ENCODE measurements around the gene EML5. TPM values are rescaled to one million over a fixed set of nuclear protein-coding genes. Genes with fewer than 3 reads are reported as not detected.

Gene EML5
- total RNA-seq, 4 donors from 2014 or later, result 0.82 to 1.6 (median 1.3) TPM

DNA sequence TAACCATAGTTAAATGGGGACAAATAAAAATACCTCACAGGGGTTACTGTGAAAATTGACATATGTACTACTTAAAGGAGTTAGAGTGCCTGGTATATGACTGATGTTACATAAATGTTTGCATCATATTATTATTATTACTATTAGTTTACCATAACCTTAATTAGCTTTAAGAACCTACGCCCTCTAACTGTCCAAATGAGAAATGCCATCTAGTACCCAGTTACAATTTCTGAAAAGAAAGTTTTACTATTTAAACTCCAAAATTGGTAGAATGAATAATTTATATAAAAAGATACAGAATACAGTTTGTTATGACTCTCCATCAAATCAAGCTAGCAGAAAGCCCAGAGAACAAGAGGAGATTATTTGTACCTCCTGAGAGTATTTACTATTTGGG is 42.3 kb downstream of the EML5 start:
- WGBS, 2 donors, result 79 to 91% methylated on average over 1 of the region's 1 CpG
- Histone ChIP-seq H3K4me3 (no peak overlapping the region), H3K9me3 (no peaks in the 10 kb centered on the region), H3K27ac (no peak overlapping the region), H3K27me3 (no peaks in the 10 kb centered on the region), H3K4me1 (peaks cover 0 to 31% (median 0%) of the 10 kb centered on the region in 3 donors), H3K36me3 (no peaks in the 10 kb centered on the region)
- TF ChIP-seq, protein P1, sequence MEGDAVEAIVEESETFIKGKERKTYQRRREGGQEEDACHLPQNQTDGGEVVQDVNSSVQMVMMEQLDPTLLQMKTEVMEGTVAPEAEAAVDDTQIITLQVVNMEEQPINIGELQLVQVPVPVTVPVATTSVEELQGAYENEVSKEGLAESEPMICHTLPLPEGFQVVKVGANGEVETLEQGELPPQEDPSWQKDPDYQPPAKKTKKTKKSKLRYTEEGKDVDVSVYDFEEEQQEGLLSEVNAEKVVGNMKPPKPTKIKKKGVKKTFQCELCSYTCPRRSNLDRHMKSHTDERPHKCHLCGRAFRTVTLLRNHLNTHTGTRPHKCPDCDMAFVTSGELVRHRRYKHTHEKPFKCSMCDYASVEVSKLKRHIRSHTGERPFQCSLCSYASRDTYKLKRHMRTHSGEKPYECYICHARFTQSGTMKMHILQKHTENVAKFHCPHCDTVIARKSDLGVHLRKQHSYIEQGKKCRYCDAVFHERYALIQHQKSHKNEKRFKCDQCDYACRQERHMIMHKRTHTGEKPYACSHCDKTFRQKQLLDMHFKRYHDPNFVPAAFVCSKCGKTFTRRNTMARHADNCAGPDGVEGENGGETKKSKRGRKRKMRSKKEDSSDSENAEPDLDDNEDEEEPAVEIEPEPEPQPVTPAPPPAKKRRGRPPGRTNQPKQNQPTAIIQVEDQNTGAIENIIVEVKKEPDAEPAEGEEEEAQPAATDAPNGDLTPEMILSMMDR (IDR thresholded peaks at IDR 0.05), result no peak
- no peak for TF ChIP-seq POLR2A (IDR thresholded peaks at IDR 0.05)
- intact Hi-C loops (cut with DNase I), result no loop called here
- DNase-seq, result no peak

DNA sequence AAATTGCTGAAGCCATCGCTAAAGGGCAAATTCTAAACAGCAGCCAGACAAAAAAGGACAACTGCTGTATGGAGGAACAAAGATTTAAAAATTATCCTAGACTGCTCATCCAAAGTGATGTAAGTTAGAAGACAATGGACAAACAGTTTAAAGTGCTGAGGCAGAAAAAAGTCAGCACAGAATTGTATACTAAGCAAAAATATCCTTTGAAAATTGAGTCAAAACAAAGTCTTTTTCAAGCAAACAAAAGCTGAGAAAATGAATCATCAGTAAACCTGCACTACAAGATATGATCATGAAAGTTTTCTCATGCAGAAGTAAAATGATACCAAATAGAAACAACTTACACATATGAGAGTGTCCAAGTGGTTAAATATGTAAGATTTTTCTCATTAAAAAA is 43.6 kb downstream of the EML5 start:
- WGBS, 2 donors, result 36 to 40% methylated on average over 1 of the region's 1 CpG
- Histone ChIP-seq H3K27me3 (no peaks in the 10 kb centered on the region), H3K36me3 (no peaks in the 10 kb centered on the region), H3K9me3 (no peaks in the 10 kb centered on the region), H3K4me1 (peaks cover 0 to 31% (median 0%) of the 10 kb centered on the region in 3 donors), H3K27ac (peak overlapping the region in 1 of 4 donors; percentile 36), H3K4me3 (no peak overlapping the region)
- intact Hi-C loops (cut with DNase I), result no loop called here
- no peak for DNase-seq
- TF ChIP-seq, protein P1 (IDR thresholded peaks at IDR 0.05), result no peak
- no peak for TF ChIP-seq POLR2A (IDR thresholded peaks at IDR 0.05)

DNA sequence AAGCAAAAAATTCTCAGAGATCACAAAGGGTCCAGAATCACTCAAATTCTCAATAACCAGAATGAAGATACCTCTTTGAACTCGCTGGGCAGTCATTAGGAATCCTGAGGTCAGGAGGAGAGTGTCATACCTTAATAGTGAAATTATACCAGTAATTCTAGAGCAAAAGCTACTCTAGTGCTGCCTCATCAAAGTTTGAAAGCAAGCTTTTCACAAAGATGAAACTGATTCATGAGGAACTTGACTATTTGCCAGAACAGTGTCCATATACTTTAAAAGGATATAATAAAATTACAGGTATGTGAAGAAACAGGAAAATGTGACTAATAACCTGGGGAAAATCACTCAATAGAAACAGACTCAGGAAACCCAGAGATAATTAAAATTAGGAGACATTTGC is 44.5 kb downstream of the EML5 start:
- no peaks in the 10 kb centered on the region for H3K27me3 ChIP-seq
- TF ChIP-seq POLR2A (IDR thresholded peaks at IDR 0.05), result no peak
- TF ChIP-seq, protein P1 (IDR thresholded peaks at IDR 0.05), result no peak
- no peaks in the 10 kb centered on the region for H3K9me3 ChIP-seq
- H3K36me3 ChIP-seq, result no peaks in the 10 kb centered on the region
- WGBS, 2 donors, result 71 to 80% methylated on average over 1 of the region's 1 CpG
- H3K4me3 ChIP-seq, result no peak overlapping the region
- no peak for DNase-seq
- peaks cover 0 to 31% (median 0%) of the 10 kb centered on the region in 3 donors for H3K4me1 ChIP-seq
- intact Hi-C loops (cut with DNase I), result no loop called here
- peak overlapping the region in 1 of 4 donors; percentile 36 for H3K27ac ChIP-seq

DNA sequence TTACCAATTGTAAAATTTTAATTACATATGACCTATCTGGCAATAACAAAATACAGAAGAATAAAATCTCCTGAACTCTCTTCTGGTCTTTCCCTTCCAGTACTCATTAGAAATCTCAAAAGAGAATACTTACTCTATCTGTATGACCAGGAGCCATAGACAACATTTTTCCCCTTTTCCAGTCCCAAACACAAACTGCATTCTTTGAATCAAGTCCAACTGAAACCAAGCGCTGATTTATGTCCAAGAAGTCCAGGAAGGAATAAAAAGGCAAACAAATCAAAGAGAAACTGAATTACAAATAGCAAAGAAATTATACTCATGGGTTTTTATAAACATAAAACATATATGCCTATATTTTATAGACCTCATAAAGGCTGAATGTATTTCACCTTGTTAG is 46.7 kb downstream of the EML5 start:
- Histone ChIP-seq H3K4me3 (no peak overlapping the region), H3K4me1 (peaks cover 0 to 30% (median 0%) of the 10 kb centered on the region in 3 donors), H3K27me3 (no peaks in the 10 kb centered on the region), H3K9me3 (no peaks in the 10 kb centered on the region), H3K27ac (no peak overlapping the region), H3K36me3 (no peaks in the 10 kb centered on the region)
- 53 to 57% methylated on average over 1 of the region's 1 CpG for whole genome bisulfite sequencing, 2 donors
- intact Hi-C loops (cut with DNase I), result no loop called here
- TF ChIP-seq POLR2A (IDR thresholded peaks at IDR 0.05), result no peak
- TF ChIP-seq, protein P1 (IDR thresholded peaks at IDR 0.05), result no peak
- DNase-seq, result no peak

DNA sequence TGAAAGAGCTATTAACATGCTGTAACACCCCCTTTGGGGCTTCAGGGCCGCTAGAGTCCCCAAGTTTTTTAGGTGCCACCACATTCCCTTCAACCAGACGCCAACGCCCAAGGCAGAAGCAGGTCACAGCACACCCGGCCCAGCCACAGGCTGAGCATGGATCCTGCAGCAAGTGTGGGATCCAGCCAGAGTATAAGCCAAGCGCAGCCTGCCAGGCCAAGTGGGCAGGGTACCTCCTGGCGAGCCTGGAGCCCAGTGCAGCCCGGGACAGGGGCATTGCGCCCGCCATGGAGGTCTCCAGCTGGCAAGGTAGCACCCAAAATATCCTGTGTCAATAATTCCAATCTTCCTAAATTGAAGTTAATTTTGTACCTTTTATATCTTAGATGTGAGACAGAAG is 55.5 kb downstream of the EML5 start:
- TF ChIP-seq POLR2A (IDR thresholded peaks at IDR 0.05), result no peak
- TF ChIP-seq, protein P1 (IDR thresholded peaks at IDR 0.05), result no peak
- Histone ChIP-seq H3K36me3 (no peaks in the 10 kb centered on the region), H3K27me3 (no peaks in the 10 kb centered on the region), H3K4me1 (no peaks in the 10 kb centered on the region), H3K9me3 (no peaks in the 10 kb centered on the region), H3K27ac (no peak overlapping the region), H3K4me3 (no peak overlapping the region)
- WGBS, 2 donors, result 94 to 97% methylated on average over 4 to 5 of the region's 9 CpGs
- DNase-seq, result no peak
- intact Hi-C loops (cut with DNase I), result no loop called here
